Measurements from ENCODE around the gene FOCAD.

The FOCAD gene

DNA sequence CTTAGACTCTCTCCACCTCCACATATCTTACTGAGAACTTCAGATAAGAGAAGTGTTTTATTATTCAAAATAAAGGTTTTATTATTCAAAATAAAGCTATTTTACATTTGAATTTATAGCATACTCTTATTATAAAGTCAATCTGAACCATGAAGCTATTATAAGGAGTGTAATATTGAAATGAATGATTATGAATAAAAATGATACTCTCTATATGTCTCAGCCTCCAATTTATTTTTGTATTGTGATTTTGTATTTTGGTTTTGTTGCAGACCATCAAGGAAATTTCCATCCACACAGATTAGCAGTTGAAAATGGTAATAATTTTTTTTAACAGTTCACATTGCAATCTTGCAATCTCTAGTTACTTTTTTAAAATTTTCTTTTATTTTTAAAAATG lies 10.2 kb downstream of the FOCAD start:
- DNase-seq (ENCODE audit: extremely low read depth, low read depth) = no peak
- TF ChIP-seq, protein P1, sequence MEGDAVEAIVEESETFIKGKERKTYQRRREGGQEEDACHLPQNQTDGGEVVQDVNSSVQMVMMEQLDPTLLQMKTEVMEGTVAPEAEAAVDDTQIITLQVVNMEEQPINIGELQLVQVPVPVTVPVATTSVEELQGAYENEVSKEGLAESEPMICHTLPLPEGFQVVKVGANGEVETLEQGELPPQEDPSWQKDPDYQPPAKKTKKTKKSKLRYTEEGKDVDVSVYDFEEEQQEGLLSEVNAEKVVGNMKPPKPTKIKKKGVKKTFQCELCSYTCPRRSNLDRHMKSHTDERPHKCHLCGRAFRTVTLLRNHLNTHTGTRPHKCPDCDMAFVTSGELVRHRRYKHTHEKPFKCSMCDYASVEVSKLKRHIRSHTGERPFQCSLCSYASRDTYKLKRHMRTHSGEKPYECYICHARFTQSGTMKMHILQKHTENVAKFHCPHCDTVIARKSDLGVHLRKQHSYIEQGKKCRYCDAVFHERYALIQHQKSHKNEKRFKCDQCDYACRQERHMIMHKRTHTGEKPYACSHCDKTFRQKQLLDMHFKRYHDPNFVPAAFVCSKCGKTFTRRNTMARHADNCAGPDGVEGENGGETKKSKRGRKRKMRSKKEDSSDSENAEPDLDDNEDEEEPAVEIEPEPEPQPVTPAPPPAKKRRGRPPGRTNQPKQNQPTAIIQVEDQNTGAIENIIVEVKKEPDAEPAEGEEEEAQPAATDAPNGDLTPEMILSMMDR (IDR thresholded peaks at IDR 0.05; ENCODE audit: low read depth, low read length) = no peak

DNA sequence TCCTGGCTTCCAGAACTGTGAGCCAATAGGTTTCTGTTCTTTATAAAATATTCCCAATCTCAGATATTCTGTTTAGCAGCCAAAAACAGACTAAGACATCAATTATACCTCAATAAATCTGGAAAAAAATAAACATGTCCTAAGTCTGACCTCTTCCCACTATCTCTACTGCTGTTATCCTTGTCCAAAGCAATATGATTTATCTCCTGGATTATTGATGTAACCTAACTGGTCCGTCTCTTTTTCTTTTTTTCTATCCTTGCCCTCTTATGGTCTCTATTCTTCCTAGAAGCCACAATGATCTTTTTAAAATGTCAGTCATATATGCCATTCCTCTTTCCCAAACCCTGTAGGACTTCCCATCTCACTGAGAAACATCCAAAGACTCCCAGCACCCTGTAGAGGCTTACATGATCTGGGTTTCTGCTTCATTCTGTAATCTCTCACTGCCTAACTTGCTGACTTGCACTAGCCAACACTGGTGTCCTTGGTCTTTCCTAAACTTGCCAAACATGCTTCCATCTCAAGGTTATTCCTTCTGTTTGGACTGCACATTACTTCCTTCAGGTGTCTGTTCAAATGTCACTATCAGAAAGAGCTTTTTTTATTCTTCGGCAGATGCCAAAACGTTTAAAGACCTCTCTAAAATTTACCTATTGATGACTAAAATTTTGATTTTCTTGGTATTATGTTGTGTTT lies 13.1 kb downstream of the FOCAD start:
- no peak for DNase-seq (ENCODE audit: extremely low read depth, low read depth)
- TF ChIP-seq, protein P1 (IDR thresholded peaks at IDR 0.05; ENCODE audit: low read depth, low read length) = no peak

DNA sequence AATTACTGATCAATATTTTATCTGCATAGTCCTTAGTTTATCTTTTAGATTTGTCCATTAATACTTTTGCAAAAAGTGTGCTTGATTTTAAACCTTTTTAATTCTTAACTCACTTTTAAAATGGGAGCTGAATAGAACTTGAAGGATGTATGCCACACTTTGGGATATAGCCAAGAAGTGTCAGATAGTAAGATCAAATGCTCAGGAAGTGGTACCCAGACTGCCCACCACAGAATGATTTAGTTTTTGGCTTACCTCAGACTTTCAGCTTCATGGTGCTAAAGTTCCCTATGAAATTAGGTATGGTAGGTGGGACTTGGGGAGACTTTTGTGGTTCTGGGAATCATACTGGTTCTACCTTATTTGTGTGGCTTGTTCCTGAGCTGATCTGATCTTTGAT lies 14.7 kb downstream of the FOCAD start:
- TF ChIP-seq, protein P1 (IDR thresholded peaks at IDR 0.05; ENCODE audit: low read depth, low read length) = no peak
- no peak for DNase-seq (ENCODE audit: extremely low read depth, low read depth)

DNA sequence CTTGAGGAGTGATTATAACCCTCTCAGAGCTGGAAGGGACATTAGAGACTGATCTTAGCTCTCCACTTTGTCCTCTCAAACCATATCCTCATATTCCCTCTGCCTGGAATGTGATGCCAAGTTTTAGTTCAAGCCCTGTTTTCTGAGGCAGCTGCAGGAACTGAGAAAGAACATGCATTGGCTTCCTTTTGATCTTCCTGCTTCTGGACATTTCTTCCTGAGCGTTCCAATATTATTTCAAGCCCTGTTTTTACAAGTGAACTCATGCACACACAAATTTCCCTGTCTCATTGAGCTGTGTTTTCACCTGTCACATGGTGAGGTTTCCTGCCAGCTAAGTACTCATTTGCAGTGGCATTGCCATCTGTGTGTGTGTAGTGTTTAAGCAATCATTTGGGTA lies 17.0 kb downstream of the FOCAD start:
- TF ChIP-seq, protein P1 (IDR thresholded peaks at IDR 0.05; ENCODE audit: low read depth, low read length) = no peak
- no peak for DNase-seq (ENCODE audit: extremely low read depth, low read depth)

DNA sequence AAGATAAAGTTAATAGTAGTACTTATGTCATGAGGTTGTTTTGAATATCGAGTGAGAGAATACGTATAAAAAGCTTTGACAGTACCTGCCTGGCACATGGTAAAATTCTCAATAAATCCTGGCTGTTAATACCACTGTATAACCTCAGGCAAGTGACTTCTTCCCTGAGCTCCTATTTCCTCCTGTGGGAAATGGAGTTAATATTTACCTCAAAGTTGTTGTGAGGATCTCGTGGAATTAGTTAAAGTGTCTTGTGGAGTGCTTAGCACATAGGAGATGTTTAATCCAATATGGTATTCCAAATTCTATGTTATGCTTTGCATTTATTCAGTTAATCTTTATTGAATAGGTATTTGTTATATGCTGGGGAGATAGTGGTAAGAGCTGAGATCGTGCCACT lies 18.5 kb downstream of the FOCAD start:
- DNase-seq (ENCODE audit: extremely low read depth, low read depth) = no peak

DNA sequence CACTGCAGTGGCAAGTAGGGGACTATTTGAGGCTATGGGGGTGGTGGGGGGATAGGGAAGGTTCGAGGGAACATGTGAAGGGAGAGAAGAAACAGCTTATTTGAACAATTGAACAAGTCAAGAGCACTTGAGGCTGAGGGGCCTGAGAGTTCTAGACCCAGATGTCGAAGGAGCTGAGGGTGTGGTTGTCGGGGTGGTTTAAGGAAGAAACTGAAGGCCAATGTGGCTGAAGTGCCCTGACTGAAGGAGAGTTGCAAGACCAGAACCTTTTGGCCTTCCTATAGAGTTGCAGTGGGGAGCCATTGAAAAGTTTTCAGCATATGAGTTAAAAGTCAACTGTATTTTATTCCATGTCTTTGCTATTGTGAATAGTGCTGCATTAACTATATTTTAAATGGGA lies 19.1 kb downstream of the FOCAD start:
- DNase-seq (ENCODE audit: extremely low read depth, low read depth) = no peak
- TF ChIP-seq, protein P1 (IDR thresholded peaks at IDR 0.05; ENCODE audit: low read depth, low read length) = no peak

More for the DNA sequence above, 18.5 kb downstream of the FOCAD start:
- TF ChIP-seq, protein P1 (IDR thresholded peaks at IDR 0.05; ENCODE audit: low read depth, low read length) = no peak

DNA sequence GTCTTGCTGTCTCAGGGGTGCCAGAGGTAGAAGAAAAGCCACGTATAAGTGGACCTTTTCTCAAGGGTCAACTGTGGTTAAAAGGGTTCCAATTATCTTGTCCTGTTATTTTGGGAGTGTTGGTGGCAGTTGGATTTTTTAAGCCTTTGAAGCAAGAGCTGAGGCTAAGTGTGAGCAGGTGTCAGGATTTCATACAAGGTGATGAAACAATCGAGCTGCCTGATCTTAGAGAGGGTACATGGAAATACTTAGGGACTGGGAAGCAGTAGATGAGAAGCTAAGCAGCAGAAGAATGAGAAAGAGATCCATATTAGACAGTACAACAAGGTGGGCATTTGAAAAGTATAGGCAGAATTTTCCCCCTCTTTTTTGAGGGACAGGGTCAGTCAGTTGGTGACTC lies 23.6 kb downstream of the FOCAD start:
- DNase-seq (ENCODE audit: extremely low read depth, low read depth) = no peak
- TF ChIP-seq, protein P1 (IDR thresholded peaks at IDR 0.05; ENCODE audit: low read depth, low read length) = no peak
